GM19397 (cell line): ENCODE results near the gene C6orf15.

Experiments used
- ATAC-seq: cut with Tn5 transposase; IDR thresholded peaks from one replicate; pipeline ENCODE4 v1.9.1; 2021; ENCODE audit warnings: mild to moderate bottlenecking, moderate library complexity; ENCODE audit not compliant: unreplicated experiment

C6orf15 gene

DNA sequence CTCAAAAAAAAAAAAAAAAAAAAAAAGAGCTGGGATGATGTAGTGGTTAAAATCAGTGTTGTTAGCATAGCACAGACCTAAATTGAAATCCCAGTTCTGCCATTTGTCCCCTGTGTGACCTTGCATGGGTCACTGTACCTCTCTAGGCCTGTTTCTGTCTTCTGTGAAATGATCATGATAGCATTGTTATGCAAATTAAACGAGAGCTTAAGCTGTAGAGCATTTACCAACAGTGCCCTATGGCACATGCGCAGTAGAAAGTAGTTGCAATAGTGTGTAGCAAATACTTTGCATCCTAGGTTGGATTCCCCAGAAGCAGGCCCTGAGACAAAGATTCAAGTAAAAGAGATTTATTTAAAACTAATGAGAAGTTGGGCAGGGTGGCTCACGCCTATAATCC is 19.2 kb upstream of the C6orf15 start:
- no peak for ATAC-seq

DNA sequence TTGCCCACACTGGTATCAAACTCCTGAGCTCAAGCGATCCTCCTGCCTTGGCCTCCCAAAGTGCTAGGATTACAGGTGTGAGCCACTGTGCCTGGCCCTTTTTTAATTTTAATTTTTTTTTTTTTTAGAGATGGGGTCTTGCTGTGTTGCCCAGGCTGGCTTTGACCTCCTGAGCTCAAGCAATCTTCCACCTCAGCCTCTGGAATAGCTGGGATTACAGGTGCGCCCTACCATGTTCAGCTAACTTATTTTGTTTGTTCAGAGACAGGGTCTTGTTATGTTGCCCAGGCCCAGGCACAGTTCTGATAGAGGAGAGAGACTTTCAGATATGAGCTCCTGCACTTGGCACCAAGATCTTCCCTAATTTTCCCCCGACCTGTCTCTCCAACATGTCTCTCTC is 18.4 kb upstream of the C6orf15 start:
- no peak for ATAC-seq

DNA sequence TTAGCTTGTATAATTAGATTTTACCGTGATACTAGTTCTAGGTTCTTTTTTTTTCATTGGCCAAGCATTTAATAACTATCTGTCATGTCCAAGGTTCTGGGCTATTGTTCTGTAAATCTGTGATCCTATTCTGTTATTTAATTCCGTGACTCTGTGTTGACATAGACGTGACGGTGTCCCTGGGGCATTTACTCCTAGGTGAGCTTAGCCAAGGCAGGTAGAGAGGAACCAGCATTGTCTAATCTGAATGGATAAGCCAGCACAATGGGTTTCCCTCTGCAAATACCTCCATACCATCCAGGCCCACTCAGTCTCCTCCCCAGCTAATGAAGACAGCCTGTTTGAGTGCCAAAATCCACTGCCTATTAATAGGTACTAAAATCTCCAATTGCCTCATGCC is 16.8 kb upstream of the C6orf15 start:
- ATAC-seq: no peak

DNA sequence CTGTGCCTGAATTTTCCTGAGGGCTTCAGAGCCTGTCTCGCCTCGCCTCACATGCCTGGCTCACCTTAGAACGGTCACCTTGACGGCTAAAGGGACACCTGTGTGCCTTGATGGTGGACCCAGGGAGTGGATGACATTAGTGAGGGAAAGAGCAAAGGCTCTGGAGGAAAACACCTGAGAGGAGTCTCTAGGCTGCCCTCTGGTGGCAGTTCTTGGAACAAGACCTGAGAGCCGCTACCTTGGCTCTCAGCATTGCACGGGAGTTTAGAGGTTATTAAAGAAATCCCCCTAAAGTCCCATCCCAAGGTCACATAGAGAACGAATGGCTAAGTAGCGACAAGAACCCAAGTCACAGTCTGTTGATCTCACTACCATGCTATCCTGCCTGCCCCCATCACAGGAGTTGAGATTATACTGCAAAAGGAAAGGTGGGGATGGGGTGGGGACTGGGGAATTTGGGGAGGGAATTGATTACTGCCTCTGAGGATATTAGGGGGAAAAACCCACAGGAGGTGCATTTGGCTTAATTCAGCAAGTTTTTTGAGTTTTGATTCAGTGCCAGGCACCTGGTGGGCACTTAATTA is 15.8 kb upstream of the C6orf15 start:
- no peak for ATAC-seq

DNA sequence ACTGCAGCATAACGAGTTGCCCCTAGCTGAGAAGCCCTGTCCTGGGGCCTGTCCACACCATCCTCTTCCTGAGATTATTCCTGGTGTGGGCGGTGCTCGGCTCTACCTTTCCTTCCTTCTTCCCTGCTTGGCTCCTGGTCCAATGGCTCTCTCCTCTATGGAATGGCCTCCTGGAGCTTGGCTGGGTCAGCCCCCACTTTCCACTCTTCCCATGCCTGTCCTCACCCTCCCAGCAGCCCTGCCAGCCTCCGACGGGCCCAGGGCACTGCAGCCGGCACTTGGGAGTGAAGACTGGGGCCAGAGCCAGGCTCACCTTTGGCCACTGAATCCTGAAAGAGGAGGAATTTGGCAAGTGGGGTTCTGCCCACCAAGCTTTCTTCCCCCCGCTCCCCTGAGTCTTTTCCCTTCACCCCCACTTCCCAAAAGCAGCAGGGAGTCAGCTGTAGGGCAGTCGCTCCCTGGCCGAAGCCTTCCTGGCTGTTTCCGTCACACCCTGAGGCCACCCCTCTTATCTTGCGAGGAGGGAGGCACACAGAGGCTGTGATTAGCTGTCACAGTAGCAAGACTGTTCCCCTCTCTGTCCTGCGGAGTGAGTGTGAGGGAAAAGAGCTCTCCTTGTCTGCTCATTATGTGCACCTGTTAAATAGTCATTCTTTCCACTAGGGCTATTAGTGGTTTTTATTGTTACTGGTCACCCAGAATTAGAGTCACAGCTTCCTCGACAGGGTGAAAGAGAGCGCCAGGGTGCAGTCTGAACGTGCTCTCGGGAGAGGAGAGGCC is 14.2 kb upstream of the C6orf15 start:
- no peak for ATAC-seq

DNA sequence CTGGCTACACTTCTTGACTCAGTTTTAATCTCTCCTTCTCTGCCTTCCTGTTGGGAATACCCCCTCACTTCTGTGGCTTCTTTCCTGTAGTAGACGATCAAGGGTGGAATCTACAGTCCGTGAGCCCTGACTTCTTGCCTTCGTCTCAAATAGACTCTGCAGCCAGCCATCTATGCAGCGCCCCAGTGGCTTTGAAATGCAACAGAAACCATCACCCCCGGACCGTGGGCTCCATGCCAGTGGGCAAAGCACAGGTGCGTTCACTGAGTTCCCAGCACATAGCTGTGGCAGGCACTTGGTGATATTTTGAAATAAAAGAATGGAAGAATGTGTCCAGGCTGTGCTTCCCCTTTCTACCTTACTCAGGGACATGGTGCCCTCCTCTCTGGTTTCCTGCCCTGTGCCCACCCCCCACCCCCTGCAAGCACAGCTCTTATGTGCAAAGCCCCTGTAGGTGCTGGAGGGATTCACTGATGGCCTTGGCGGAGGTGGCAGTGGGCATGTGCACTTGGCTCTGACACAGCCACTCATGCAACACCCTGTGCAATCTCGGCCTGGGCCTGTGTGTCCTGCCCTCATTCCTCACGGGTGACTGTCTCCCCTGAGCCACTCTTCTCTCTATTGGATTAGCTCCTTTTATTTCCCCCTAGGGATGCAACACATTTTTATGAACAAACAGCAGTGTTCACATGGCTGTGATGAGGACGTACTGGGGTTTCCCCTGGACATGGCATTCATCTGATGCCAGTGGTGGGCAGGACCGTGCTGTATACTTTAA is 13.4 kb upstream of the C6orf15 start:
- no peak for ATAC-seq

DNA sequence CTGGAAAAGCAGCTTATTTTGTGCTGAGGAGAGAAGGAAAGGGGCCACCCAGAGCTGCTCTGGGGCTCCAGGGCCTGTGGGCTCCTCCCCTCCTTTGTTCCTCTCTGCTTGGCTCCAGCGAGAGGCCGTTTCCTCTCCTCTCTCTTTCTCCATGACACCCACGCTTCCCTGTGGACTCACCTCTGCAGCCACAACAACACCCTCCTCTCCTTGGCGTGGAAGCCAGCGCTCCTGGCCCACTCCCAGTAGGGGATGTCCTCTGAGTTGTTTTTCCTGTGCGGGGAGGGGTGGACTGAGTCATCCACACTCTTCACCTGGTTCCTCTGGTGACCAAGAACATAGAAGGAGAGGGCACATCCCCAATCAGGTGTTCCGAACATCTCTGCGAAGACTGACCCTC is 12.8 kb upstream of the C6orf15 start:
- ATAC-seq: no peak

DNA sequence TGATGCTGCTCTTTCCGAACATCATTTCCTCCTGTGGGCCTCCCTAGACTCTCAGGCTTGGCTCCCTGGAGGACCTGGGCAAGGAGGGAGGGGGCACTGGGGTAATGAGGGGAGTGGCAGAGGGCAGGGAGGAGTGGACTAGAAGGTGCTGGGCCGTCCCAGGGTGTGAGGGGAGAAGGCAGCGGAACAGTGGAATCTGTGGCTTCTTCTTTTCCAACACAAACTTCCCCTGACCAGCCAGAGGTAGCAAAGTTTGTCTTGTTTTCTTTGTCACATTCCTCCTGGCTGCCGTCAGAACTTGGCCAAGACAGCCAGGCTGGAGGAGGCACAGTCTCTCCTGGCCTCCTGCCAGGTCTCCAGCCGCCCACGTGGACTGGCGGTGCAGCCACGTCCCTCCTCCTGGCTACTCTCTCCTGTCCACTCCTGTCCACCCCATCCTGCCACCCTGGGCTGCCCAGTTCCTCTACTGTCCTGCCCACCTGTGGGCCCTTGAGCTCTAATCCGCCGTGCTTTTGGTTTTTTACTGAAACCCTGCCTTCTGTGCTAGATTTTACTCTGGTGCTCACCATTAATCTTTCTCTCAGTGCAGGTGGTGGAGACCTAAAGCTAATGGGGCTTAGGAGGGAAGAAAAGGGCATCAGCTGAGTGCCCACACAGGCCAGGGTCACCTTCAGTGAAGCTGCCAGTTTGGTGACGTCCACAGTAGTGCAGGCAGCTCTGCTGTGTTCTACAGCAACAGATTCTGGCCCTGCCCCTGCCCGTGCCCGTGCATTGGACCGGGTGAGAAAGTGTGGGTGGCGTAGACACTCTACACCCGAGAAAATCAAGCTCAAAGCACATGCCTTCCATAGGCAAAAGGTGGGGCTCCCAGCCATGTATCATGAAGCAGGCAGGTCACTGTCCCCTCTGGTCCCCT is 10.7 kb upstream of the C6orf15 start:
- no peak for ATAC-seq

DNA sequence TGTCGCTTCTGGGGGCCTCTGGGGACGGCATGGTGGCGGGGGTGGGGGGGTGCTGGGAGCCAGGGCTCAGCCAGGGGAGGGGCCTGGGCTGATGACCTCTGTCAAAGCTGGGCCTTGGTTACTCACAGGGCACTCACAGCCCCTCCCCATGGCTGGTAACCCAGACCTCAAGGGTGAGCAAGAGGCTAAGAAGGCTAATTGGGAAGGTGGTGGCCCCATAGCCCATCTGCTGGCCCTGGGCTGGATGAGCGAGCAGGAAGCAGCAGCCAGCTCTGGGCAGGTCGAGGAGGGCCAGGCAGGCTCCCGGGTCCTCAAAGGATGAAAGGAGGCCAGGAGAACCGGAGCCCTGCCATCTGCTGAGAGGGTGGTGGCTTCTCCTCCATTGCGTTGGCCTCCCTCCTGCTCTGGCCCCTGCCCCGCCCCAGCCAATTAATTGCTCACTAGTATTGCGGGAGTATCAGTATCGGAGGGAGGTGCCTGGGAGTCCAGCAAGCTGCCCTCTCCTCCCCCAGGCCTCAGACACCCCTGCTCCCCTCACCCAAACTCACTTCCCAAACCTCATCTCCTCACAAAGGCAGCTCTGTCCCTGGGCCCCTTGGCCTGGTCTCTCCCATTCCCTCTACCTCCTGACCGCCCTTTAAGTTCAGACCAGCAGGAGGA is 8.9 kb upstream of the C6orf15 start:
- ATAC-seq: no peak

DNA sequence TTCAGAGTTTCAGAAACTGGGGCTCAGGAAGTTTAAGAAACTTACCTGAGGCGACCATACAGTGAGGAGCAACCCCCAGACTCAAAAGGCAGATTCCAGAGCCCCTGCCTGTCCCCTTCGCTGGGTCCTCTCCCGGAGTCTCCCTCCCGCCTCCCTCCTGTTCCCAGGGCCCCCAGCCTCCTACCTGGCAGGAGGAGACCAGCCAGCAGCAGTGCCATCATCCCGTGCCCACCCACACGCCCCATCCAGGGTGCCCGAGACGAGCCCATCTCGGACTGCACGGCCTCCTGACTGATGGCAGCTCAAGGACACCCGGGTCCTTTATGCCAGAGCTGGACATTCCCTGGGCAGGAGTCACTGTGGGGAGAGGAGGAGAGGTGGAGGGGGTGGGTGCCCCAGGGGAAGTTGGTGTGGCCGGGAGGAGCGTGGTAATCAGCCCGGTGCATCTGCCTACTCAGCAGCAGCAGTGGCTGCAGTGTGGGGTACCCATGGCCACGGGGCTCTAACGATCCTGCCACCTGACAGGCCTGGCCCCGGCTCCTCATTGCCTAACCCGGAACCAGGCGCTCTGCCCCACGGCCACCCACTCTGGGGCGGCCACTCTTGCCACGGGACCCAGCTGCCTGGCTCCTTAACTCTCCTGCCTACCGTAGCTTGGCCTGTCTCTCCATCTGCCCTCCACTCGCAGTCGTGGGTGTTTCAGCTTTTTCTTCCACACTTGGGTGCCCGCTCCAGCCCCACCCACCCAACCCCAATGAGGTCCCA is 8.0 kb upstream of the C6orf15 start, which contains the start of gene CDSN:
CDSN (minus strand) TSS at position 296 of the 765 bp plus-strand sequence; CDS start at position 269, 27 bp downstream.
- ATAC-seq: no peak

DNA sequence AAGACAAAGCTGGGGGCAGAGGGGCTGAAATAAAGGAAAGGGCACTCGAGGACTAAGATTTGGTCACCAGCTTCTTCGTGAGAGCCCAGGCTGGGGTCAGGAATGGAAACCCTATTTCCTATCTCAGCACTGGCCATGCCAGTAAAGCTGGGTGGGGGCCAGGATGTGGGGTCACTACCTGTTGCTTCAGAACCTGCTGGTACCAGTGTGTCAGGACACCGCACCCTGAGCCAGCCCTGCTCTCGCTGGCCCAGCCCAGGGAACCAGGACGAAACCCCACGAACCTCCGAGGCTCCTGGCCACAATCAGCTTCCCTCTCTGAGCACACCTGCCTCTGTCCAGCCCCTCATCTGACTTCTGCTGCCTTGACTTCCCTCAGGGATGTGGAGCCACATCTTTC is 5.8 kb upstream of the C6orf15 start:
- no peak for ATAC-seq

DNA sequence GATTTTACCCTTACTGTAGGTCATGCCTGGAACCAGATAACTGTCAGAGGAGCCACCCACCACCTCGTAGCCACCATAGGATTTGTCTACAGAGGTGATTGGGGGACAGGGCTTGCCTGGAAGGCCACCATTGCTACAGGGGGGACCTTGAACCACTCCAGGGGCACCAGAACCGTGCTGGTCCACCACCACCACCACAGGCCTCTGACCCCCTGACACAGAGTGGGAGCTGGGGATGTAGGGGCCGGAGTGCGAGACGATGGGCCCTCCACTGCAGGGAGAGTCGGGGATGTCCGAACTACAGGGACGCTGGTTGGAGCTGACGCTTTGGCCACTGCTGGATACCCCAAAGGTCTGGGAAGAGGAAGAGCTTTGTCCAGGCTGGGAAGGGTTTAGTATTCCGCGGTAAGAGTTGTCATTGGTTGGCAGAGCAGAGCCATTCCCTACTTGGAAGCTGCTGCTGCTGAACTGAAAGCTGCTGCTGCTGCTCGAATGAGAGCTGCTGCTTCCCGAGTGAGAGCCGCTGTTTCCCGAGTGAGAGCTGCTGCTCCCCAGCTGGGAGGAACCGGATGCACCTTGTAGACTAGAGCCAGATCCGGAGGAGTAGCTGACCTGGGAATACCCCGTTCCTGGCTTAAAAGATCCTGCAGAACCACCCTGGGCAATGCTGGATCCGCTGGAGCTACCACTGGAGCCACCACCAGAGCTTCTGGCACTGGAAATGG is 4.4 kb upstream of the C6orf15 start:
- no peak for ATAC-seq

DNA sequence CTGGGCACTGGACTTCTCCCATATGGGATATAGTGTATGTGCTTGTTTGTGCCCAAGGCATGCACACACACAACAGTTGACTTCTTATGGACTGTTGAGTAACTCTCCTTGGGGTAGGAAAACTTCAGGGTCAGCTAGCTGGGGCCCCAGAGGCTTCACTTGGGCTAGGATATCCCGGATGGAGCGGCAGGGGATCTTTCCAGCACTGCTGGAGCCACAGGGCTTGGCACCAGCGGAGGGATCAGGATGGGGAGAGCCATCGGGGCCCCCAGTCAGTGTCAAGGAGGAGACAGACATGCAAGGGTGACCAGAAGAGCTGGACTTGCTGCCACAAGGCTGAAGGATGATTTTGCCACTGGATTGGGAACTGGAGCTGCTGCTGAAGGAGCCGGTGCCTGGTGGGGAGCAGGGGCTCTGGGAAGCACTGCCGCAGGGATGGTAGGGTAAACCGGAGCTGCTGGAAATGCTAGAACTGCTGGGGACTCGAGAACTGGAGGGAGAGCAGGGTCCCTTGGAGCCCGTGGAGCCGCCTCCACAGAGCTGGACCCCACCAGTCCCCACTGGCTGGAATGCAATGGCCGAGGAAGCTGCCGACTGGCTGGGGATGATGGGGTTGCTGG is 3.7 kb upstream of the C6orf15 start:
- no peak for ATAC-seq

DNA sequence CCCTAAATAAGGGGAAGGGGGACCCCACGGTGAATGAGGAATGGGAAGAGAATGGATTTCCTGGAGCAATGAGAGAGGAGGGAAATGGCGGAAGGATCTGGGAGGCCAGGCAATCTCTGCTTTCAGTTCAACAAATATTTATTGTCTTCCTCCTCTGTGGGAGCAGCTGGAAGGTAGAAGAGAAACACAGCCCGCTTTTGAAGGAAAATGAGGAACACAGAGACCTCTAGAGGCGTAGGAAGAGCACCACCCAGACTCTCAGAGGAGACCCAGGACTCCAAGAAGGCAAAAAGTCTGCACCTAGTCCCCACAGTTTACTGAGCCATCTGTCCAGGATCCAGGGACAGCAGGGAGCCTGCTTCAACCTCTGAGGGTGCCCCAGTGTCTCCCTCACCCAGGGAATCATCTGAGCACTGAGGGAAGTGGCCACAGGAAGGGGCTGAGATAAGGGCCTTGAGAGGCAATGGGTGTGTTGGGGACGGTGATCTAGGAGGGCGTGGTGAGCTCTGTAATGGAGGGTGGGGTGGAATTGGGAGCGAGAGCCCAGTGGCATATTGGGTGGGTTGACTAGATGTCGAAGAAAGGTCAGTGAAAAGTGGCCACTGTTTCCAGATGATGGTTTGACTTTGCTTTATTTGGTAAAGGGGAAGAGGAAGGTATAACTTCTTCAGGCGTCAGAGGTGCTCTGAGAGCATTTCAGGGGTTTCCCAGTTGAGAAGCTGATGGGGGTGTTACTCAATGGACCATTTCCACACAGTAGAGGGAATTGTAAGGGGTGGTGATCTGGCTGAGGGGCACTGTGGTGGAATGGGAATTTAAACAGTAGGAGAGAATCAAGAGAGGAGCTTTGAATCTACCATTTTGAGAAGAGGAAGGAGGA is 2.8 kb upstream of the C6orf15 start:
- no peak for ATAC-seq

DNA sequence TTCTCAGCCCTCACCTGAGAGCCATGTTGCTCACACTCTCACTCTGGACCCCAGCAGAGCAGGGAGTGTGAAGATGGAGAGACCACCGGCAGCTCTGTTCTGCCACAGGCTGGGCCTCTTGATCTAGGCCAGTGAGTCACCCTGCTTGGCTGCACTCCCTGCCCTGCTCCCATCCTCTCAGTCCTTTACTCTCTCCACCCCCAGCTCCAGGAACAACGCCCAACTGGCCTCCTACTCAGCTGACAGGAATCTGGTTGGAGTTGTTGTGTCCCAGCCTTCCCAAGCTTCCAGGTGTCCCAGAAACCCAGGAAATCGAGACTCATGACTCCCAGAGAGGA is 2.1 kb upstream of the C6orf15 start, which contains the start of gene PSORS1C1:
PSORS1C1 (plus strand) TSS at position 260 of the 338 bp plus-strand sequence. CDS start 14,833 bp downstream, outside the sequence.
- no peak for ATAC-seq

DNA sequence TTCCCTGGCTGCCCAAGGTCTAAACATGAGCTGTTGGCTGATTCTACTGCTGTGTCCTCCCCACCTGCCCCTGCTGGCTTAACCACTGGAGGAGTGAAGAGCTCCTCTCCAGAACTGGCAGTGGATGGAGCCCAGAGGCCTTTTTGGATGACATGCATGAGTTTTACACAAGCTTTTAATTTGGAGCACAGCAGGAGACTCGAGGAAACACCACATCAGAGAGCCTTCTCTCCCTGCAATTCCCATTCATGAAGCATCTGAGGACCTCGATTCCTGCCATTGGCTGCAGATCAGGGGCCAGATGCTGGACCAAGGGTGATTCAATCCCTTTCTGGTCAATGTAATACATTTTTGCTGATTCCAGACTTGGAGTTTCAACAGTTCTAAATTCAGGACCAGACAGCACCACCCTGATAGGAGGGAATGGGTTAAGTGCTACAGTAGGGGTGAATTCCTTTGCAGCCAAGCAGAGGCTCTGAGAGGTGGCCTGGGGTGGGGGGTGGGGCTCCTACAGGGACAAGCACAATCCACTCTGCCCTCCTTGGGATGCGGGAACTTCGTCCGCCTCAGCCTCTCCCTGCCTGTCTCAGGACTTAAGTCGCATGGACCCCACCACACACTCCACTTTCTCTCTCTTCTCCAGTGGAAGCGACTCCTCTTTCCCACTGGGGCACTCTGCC is 1.6 kb upstream of the C6orf15 start:
- no peak for ATAC-seq

DNA sequence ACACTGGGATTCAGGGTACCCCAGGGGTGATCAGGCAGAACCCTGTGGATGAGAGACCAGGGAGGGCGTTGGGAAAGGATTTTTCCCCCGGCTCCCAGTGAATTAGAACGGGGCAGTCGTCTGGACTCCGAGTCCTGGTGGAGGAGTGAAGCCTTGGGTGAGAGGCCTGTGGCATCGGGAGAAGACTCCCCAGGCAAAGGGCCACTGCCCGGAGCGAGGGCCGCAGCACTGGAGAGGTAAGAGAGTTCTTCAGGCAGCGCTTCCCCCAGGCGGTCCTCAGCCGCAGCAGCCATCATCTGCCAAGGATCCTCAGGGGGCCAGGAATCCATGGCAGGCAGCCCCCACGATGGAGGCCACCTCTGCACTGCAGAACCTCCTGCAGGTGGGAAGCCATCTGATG is 663 bp downstream of the C6orf15 start:
- ATAC-seq: no peak
